ENCODE results near the gene NCKAP5.
A peak's percentile ranks its signal among the peaks of the same experiment; 100 is the strongest.
"Not testable (repeated sequence)": the region's sequence is repeated elsewhere in the genome, so short reads cannot be mapped to it uniquely, and the experiment has no call there.

The NCKAP5 gene

GRCh38 chr2:132703396-132703795 is 864.9 kb downstream of the NCKAP5 start:
- no peak for DNase-seq (ENCODE audit: low read depth)

DNA sequence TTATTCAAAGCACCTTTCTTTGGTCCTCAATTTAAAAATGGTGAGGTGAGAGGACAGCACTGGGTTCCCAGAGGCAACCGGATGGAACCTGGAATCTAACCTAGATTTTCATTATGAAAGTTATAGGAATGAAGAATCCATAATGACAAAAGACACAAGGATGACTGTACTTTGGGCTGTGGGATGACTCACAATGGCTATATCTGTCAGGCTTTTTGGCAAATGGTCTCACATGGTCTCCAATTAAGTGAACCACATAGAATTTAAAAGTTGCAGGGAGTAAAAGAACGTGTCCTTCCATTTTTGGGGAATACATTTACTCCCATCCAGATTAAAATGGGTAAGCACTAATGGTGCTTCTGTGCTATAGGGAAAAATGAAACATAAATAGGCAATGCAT is 866.5 kb downstream of the NCKAP5 start:
- DNase-seq (ENCODE audit: low read depth) = peak; percentile 17

- DNase-seq (ENCODE audit: low read depth) = not testable (repeated sequence)
Measured at GRCh38 chr2:132699802-132700201, 868.5 kb downstream of the NCKAP5 start.

GRCh38 chr2:132698347-132698746 is 869.9 kb downstream of the NCKAP5 start:
- DNase-seq (ENCODE audit: low read depth) = not testable (repeated sequence)

DNA sequence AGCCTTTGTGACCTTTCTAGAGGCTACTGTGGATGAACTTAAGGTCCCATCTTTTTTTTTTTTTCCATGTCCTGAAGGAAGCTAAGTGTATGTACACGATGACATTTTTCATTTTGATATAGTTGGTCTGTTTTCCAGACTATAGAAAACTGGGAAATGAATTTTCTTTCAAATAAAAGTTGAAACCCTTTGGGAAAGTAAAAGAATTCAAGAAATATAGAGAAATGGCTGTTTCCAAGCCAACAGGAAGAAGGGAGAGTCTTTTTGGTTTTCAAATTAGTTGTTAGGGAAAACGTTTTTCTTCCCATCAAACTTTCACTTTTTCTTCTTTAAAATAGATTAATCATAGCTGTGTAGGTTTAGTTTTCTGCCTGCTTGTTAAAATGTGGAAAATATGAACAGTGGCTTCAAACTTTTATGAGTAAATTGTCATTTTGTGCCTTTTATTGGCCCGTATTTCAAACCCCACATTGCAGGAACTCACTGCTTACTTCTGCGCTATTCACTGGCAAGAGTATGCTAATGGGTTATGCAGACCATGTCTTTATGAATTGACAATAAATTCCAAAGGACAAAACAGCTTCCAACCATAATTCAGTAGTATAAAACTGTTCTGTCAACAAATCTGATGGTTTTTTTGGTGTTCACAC is 870.6 kb downstream of the NCKAP5 start:
- no peak for DNase-seq (ENCODE audit: low read depth)

DNA sequence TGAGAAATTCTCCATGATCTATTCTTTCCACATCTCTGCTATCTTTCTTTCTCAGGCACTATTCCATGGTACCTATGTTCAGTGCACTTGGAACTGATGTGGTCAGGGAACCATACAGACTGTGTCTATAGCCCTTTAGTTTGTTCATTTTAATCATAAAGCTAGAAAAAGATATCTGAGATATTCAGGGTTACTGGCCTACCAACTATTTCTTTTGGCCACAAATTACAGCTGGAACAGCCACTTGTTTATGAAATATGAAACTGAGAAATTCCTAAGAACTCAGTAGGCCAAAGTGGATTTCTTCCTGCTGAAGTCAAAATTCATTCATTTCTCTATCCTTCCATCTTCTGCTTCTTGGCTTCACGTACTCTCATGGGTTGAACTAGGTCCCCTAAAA is 875.4 kb downstream of the NCKAP5 start:
- DNase-seq (ENCODE audit: low read depth) = no peak

- DNase-seq (ENCODE audit: low read depth) = no peak
Measured at GRCh38 chr2:132691556-132691955, 876.7 kb downstream of the NCKAP5 start.

- DNase-seq (ENCODE audit: low read depth) = no peak
Measured at GRCh38 chr2:132690664-132691303, 877.5 kb downstream of the NCKAP5 start.

DNA sequence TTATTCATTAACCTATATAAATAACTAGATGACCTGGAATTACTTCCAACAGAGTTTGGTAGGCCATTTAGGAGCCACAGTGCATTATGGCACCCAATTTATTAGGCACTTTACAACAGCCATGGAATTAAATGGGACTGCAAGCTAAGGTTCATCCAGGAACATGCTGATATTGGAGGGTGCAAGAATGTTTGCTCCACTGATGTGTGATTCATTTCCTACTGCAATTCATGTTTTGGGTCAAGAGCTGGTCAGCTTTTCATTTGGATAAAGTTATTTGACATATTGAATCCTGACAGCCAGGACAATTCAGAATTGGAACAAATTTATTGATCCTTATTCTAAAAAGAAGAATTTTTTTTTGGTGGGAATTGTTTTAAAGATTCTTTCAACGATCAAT is 886.5 kb downstream of the NCKAP5 start:
- no peak for DNase-seq (ENCODE audit: low read depth)

GRCh38 chr2:132680544-132680943 is 887.7 kb downstream of the NCKAP5 start:
- no peak for DNase-seq (ENCODE audit: low read depth)

- DNase-seq (ENCODE audit: low read depth) = no peak
Measured at GRCh38 chr2:132678483-132678882, 889.8 kb downstream of the NCKAP5 start.

GRCh38 chr2:132677661-132678060 is 890.6 kb downstream of the NCKAP5 start:
- DNase-seq (ENCODE audit: low read depth) = no peak

- no peak for DNase-seq (ENCODE audit: low read depth)
Measured at GRCh38 chr2:132676999-132677398, 891.3 kb downstream of the NCKAP5 start.

DNA sequence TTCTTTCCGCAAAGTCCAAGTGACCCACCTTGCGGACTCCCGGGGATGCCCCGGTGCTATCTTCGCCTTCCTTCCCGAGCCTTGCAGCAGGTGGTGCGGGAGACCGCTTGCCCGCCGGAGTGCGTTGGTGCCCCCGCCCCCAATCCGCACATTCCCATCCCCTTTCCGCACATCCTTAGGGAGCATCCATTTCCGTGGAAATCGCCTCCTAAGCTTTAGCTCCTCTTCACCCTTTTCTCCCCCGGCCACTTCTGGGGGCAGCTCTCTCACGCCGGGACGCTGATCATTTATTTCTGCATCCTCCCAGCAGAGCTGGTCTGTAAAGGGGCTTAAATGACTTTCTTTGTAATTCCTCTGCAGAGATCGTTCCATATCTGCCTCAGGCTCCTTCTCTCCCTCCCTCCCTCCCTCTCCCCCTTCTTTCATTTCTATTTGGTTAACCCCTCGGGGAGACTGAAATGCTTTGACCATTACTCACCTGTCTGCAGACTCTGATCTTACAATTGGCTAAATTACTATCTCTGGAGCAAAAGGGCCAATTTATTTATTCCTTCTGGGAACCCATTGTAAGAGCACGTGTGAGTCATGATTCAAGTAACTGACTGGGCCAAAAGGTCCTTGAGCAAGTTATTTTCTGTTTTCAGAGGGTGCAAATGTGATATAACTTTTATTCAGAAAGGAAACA is 897.0 kb downstream of the NCKAP5 start:
- DNase-seq (ENCODE audit: low read depth) = peak; percentile 49

GRCh38 chr2:132670496-132671150 is 897.6 kb downstream of the NCKAP5 start:
- no peak for DNase-seq (ENCODE audit: low read depth)

GRCh38 chr2:132669908-132670495 is 898.3 kb downstream of the NCKAP5 start, which contains the start of gene LYPD1:
Gene LYPD1 (minus strand): TSS chr2:132670205. CDS start chr2:132669932, 273 bp downstream.
- DNase-seq (ENCODE audit: low read depth) = no peak

GRCh38 chr2:132668987-132669907 is 899.0 kb downstream of the NCKAP5 start:
- DNase-seq (ENCODE audit: low read depth) = no peak

DNA sequence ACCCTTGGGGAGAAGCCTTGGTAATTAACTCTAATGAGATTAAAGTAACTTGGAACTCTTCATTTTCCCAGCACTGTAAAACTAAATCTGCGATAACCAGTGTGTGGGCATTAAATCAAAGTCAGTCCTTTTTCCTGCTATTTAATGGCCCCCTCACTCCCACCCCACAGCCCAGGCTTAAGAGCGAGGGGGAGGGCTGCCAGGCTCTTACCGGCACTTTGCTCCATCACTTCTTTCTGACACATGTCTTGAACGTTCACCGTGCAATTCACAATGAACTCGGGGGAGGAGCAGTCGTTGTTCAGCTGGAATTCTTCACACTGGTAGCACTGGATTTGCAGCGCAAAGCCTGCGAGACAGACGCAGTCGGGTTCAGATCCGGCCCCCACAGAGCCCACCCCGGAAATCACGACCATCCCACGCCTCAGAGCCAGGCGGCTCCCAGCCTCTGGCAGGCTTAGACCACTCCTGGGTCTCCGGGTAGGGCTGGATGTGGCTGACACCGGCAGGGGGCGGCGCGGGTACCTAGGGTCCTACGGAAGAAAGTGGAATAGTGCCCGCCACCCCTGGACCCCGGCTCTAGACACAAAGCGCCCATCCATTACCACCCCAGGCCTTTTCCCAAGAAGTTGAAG is 900.0 kb downstream of the NCKAP5 start:
- no peak for DNase-seq (ENCODE audit: low read depth)

DNA sequence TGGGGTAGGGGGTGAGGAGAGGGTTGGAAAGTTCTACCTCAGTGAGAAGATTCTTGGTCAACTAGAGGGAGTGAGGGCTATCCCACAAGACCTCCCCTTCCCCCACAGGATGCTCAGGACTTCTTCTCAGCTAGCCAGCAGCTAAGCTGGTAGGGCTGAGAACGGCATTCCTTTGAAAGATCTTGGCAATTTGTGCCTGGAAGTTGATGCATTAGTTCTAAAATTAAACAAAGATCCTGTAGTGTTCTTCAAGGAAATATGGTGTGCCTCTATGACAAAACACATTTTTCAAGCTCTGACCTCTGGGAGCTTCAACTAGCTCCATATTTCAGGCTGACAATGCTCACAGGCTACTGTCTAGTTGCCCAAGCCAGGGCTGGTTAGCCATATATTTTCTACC is 900.6 kb downstream of the NCKAP5 start:
- no peak for DNase-seq (ENCODE audit: low read depth)

DNA sequence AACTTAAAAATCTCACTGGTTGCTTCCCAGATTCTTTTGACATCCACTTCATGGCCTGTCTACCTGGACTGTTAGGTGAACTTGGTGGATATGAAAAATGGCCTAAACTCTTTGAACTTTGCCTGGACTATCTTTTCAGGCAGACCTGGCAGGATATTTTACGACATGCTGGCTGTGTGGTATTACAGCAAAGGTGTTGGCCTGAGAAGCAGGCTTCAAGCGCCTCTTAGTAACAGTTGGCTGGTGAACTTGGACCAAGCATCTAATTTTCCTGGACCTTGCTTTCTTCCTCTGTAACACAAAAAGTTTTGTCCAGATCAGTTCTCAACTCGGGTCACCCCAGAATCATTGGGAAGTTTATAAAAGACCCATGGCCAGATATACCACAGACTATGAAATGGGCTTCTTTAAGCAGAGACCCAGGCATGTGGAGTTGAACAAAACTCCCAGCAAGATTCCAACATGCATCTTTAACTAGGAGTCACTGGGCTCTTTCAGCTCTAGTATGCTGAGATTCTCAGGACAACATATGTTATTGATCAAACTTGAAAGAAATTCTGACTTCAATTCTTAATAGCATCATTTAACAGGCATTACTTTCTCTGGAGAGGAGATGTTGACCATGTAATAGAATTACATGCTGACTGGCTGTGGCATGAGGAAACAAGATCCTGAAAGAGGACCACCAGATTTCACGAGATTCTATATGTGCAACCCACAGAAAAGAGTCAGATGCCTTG is 902.7 kb downstream of the NCKAP5 start:
- no peak for DNase-seq (ENCODE audit: low read depth)
